Activated CD4-positive, alpha-beta T cell treated with anti-CD3 and anti-CD28 coated beads for 36 hours (primary cell): Measurements from ENCODE around the gene EVC2. TPM values are rescaled to one million over a fixed set of nuclear protein-coding genes. Genes with fewer than 3 reads are reported as not detected.
"Not testable (repeated sequence)": the region's sequence is repeated elsewhere in the genome, so short reads cannot be mapped to it uniquely, and the experiment has no call there.

Source experiments
- ATAC-seq: fragments of 200-7000 bp; cut with Tn5 transposase; one replicate; pipeline ENCODE4 v1.10.0; 2021; ENCODE audit warnings: mild to moderate bottlenecking, moderate library complexity
- CTCF ChIA-PET: fragments of 350-600 bp; sonication (Branson Sonifier 250); formaldehyde crosslinking; loops from one replicate; lab custom pipeline; 2021; ENCODE audit warnings: antibody characterized with exemption; lab: Charles Lee
- POLR2A ChIA-PET: fragments of 350-600 bp; sonication (Branson Sonifier 250); formaldehyde crosslinking; loops from one replicate; lab custom pipeline; 2021; ENCODE audit warnings: antibody characterized with exemption, inconsistent platforms; lab: Charles Lee
- DNase-seq: peaks from one replicate; pipeline ENCODE4 v3.0.0-alpha.2; 2020
- H3K27ac Mint-ChIP-seq: one replicate; pipeline ENCODE4 v1.8.0; 2021; ENCODE audit warnings: mixed read lengths
- H3K27me3 Mint-ChIP-seq: one replicate; pipeline ENCODE4 v1.8.0; 2021; ENCODE audit warnings: mixed read lengths
- H3K36me3 Mint-ChIP-seq: one replicate; pipeline ENCODE4 v1.8.0; 2021; ENCODE audit warnings: low read depth, mixed read lengths
- H3K4me1 Mint-ChIP-seq: one replicate; pipeline ENCODE4 v1.8.0; 2021; ENCODE audit warnings: mixed read lengths
- H3K4me3 Mint-ChIP-seq: one replicate; pipeline ENCODE4 v1.8.0; 2021; ENCODE audit warnings: mild to moderate bottlenecking, moderate library complexity, mixed read lengths
- H3K9me3 Mint-ChIP-seq: one replicate; pipeline ENCODE4 v1.8.0; 2021; ENCODE audit warnings: low read depth, mixed read lengths
- intact Hi-C, 2 experiments: fragments of 100-400 bp; cut with DNase I in 1 of 2; cut with micrococcal nuclease in 1 of 2; formaldehyde crosslinking; loops; one replicate each; pipeline versions ENCODE4 v1.14.2 to v1.15.1; 2022 to 2024; cut with DNase I, micrococcal nuclease
- total RNA-seq, 2 experiments: library from RNA; stranded (reverse); gene quantifications; one replicate each; pipeline ENCODE4 v1.2.3, GENCODE V29; 2021

The EVC2 gene
- total RNA-seq, 2 experiments from 2014 or later: 0.48 to 0.65 TPM

DNA sequence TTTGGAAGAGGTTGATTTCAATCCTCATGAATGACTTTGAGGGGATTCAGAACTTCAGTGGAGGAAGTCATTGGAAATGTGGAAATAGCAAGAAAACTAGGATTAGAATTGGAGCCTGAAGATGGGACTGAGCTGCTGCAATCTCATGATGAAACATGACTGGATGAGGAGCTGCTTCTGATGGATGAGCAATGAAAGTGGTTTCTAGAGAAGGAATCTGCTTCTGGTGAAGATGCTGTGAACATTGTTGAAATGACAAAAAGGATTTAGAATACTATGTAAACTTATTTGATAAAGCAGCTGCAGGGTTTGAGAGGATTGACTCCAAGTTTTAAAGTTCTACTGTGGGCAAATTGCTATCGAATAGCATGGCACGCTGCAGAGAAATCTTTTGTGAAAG lies 29.7 kb upstream of the EVC2 start:
- no peaks in the 10 kb centered on the region for H3K36me3 Mint-ChIP-seq
- H3K4me1 Mint-ChIP-seq: no peaks in the 10 kb centered on the region
- ChIA-PET CTCF (no interaction called here), POLR2A (no interaction called here)
- no peak for ATAC-seq
- H3K4me3 Mint-ChIP-seq: no peak overlapping the region
- H3K9me3 Mint-ChIP-seq: no peaks in the 10 kb centered on the region
- no peak overlapping the region for H3K27ac Mint-ChIP-seq
- peaks cover 3% of the 10 kb centered on the region for H3K27me3 Mint-ChIP-seq
- intact Hi-C loops: no loop called here
- DNase-seq: no peak

- ChIA-PET POLR2A (no interaction called here), CTCF (interaction anchor here (0.6 kb wide), 1 partner anchor 198 kb away, joined by 3 read pairs; no protein-coding TSS in a partner anchor)
- no peaks in the 10 kb centered on the region for H3K4me1 Mint-ChIP-seq
- no peaks in the 10 kb centered on the region for H3K9me3 Mint-ChIP-seq
- H3K27ac Mint-ChIP-seq: no peak overlapping the region
- intact Hi-C loops: no loop called here
- ATAC-seq (no peak), DNase-seq (no peak)
- H3K4me3 Mint-ChIP-seq: no peak overlapping the region
- peaks cover under 1% of the 10 kb centered on the region for H3K27me3 Mint-ChIP-seq
- no peaks in the 10 kb centered on the region for H3K36me3 Mint-ChIP-seq
These were observed 27.1 kb upstream of the EVC2 start for GRCh38 chr4:5735463-5735862.

GRCh38 chr4:5734853-5735252 lies 26.5 kb upstream of the EVC2 start:
- DNase-seq (no peak), ATAC-seq (no peak)
- Mint-ChIP-seq H3K27me3 (no peaks in the 10 kb centered on the region), H3K36me3 (no peaks in the 10 kb centered on the region), H3K4me3 (no peak overlapping the region), H3K9me3 (no peaks in the 10 kb centered on the region), H3K27ac (no peak overlapping the region), H3K4me1 (no peaks in the 10 kb centered on the region)
- CTCF ChIA-PET: interaction anchor here (0.6 kb wide), 1 partner anchor 197 kb away, joined by 3 read pairs; no protein-coding TSS in a partner anchor
- POLR2A ChIA-PET: interaction anchor here (0.7 kb wide), 1 partner anchor 387 kb away, joined by 3 read pairs; no protein-coding TSS in a partner anchor
- intact Hi-C loops: no loop called here

GRCh38 chr4:5732158-5732557 lies 23.8 kb upstream of the EVC2 start:
- CTCF ChIA-PET: no interaction called here
- intact Hi-C loops: no loop called here
- POLR2A ChIA-PET: no interaction called here
- peaks cover 3% of the 10 kb centered on the region for H3K27me3 Mint-ChIP-seq
- ATAC-seq (no peak), DNase-seq (no peak)
- H3K36me3 Mint-ChIP-seq: no peaks in the 10 kb centered on the region
- H3K4me1 Mint-ChIP-seq: no peaks in the 10 kb centered on the region
- no peak overlapping the region for H3K4me3 Mint-ChIP-seq
- H3K27ac Mint-ChIP-seq: no peak overlapping the region
- no peaks in the 10 kb centered on the region for H3K9me3 Mint-ChIP-seq

- no peaks in the 10 kb centered on the region for H3K9me3 Mint-ChIP-seq
These were observed 22.9 kb upstream of the EVC2 start for GRCh38 chr4:5730993-5731990.

DNA sequence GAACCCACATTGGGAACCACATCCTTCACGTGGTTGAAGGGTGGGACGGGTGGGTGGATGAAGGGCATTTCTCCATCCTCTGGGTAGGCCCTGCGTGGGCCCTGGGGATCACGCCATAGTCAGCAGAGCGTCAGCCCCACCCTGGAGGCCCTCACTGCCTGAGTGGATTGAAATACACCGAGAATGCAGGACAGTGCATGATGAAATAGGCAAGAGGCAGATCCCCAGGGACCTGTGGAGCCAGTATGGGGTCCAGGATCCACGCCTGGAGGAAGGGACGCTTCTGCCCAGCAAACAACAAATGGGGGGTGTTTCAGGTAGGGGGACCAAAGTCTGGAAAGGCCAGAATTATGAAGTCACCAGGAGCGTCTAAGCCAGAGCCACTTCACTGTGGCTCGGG lies 22.1 kb upstream of the EVC2 start:
- POLR2A ChIA-PET: no interaction called here
- Mint-ChIP-seq H3K36me3 (no peaks in the 10 kb centered on the region), H3K9me3 (no peaks in the 10 kb centered on the region)

More at GRCh38 chr4:5730993-5731990, 22.9 kb upstream of the EVC2 start:
- Mint-ChIP-seq H3K27ac (no peak overlapping the region), H3K36me3 (no peaks in the 10 kb centered on the region), H3K4me1 (no peaks in the 10 kb centered on the region), H3K4me3 (no peak overlapping the region), H3K27me3 (peaks cover 3% of the 10 kb centered on the region)
- intact Hi-C loops: no loop called here
- ChIA-PET POLR2A (no interaction called here), CTCF (no interaction called here)
- ATAC-seq (no peak), DNase-seq (no peak)

GRCh38 chr4:5728412-5728811 lies 20.1 kb upstream of the EVC2 start:
- H3K4me1 Mint-ChIP-seq, intact Hi-C loops, POLR2A ChIA-PET, H3K27me3 Mint-ChIP-seq, DNase-seq, CTCF ChIA-PET, H3K9me3 Mint-ChIP-seq, H3K4me3 Mint-ChIP-seq, H3K27ac Mint-ChIP-seq, ATAC-seq, H3K36me3 Mint-ChIP-seq: not testable (repeated sequence)

More for the DNA sequence above, 22.1 kb upstream of the EVC2 start:
- DNase-seq (no peak), ATAC-seq (no peak)
- CTCF ChIA-PET: interaction anchor here (0.7 kb wide), 1 partner anchor 1993 kb away, joined by 3 read pairs; no protein-coding TSS in a partner anchor
- no peak overlapping the region for H3K4me3 Mint-ChIP-seq
- intact Hi-C loops: no loop called here
- H3K4me1 Mint-ChIP-seq: no peaks in the 10 kb centered on the region
- no peak overlapping the region for H3K27ac Mint-ChIP-seq
- peaks cover 3% of the 10 kb centered on the region for H3K27me3 Mint-ChIP-seq

DNA sequence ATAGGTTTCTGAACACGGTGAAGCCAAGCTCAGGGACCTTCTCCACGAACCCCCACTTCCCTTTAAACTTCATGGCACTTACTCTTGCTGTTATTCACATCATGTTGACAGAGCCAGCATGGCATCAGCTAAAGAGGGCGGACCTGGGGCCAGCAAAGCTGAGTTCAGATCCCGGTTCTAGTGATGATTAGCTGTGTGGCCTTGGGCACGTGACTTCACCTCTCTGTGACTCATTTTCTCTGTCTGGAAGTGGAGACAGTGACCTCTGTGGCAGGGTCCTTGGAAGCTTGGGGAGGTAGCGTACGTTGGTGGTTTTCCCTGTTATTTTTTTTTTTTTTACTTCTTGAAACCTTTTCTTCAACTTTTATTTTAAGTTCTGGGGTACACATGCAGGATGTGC lies 16.0 kb upstream of the EVC2 start:
- H3K4me1 Mint-ChIP-seq: no peaks in the 10 kb centered on the region
- peaks cover 8% of the 10 kb centered on the region for H3K27me3 Mint-ChIP-seq
- DNase-seq: no peak
- no peaks in the 10 kb centered on the region for H3K36me3 Mint-ChIP-seq
- no peak overlapping the region for H3K27ac Mint-ChIP-seq
- intact Hi-C loops: no loop called here
- H3K9me3 Mint-ChIP-seq: no peaks in the 10 kb centered on the region
- ChIA-PET POLR2A (no interaction called here), CTCF (interaction anchor here (1.0 kb wide), 1 partner anchor 726 kb away, joined by 3 read pairs; no protein-coding TSS in a partner anchor)
- no peak for ATAC-seq
- no peak overlapping the region for H3K4me3 Mint-ChIP-seq

- H3K36me3 Mint-ChIP-seq: no peaks in the 10 kb centered on the region
- H3K27ac Mint-ChIP-seq: no peak overlapping the region
- POLR2A ChIA-PET: no interaction called here
- intact Hi-C loops: no loop called here
- H3K4me1 Mint-ChIP-seq: no peaks in the 10 kb centered on the region
- DNase-seq (no peak), ATAC-seq (no peak)
- no peak overlapping the region for H3K4me3 Mint-ChIP-seq
- H3K27me3 Mint-ChIP-seq: peaks cover 6% of the 10 kb centered on the region
- CTCF ChIA-PET: no interaction called here
- peaks cover 2% of the 10 kb centered on the region for H3K9me3 Mint-ChIP-seq
These were observed 14.0 kb upstream of the EVC2 start for GRCh38 chr4:5722328-5722727.

GRCh38 chr4:5721923-5722322 lies 13.6 kb upstream of the EVC2 start:
- ATAC-seq (no peak), DNase-seq (no peak)
- Mint-ChIP-seq H3K4me3 (no peak overlapping the region), H3K9me3 (peaks cover 6% of the 10 kb centered on the region), H3K27me3 (peaks cover 6% of the 10 kb centered on the region), H3K36me3 (no peaks in the 10 kb centered on the region), H3K4me1 (no peaks in the 10 kb centered on the region), H3K27ac (no peak overlapping the region)
- intact Hi-C loops: no loop called here
- POLR2A ChIA-PET: no interaction called here
- CTCF ChIA-PET: no interaction called here

DNA sequence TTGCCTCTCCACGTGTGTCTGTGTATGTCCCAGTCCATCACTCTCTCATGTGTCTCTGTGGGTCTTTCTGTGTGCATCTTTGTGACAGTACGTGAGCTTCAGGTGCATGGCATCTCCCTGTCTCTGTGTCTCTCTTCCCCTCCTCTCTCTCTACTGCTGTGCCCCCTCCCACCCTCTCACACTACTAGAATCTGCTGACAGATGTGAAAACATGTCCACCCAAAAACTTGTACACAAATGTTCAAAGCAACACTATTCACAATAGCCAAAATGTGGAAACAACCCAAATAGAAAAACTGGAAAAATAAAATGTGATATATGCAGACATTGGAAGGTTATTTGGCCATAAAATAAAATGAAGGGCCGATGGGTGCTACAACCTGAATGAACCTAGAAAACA lies 12.6 kb upstream of the EVC2 start:
- CTCF ChIA-PET: no interaction called here
- Mint-ChIP-seq H3K4me3 (no peak overlapping the region), H3K36me3 (no peaks in the 10 kb centered on the region), H3K27me3 (peaks cover 6% of the 10 kb centered on the region), H3K9me3 (peaks cover 13% of the 10 kb centered on the region), H3K4me1 (no peaks in the 10 kb centered on the region), H3K27ac (no peak overlapping the region)
- no peak for DNase-seq
- POLR2A ChIA-PET: no interaction called here
- intact Hi-C loops: no loop called here
- ATAC-seq: no peak
